NCI-H2107 treated with DMSO at 0.1 percent for 48 hours (cell line): ENCODE results near the gene ANO7.
"Not testable (repeated sequence)": the region's sequence is repeated elsewhere in the genome, so short reads cannot be mapped to it uniquely, and the experiment has no call there.

Experiments used
- DNase-seq: peaks from one replicate; lab custom pipeline; 2025; ENCODE audit not compliant: unreplicated experiment; lab: John Stamatoyannopoulos, UW

The ANO7 gene

GRCh38 chr2:241189093-241189855 lies 797 bp downstream of the ANO7 start:
- DNase-seq: no peak

- no peak for DNase-seq
Measured at GRCh38 chr2:241189856-241190201, 1.4 kb downstream of the ANO7 start.

GRCh38 chr2:241190291-241190981 lies 2.0 kb downstream of the ANO7 start:
- DNase-seq: no peak

GRCh38 chr2:241191081-241191480 lies 2.6 kb downstream of the ANO7 start:
- DNase-seq: no peak

GRCh38 chr2:241193271-241193670 lies 4.8 kb downstream of the ANO7 start:
- no peak for DNase-seq

GRCh38 chr2:241194811-241195210 lies 6.3 kb downstream of the ANO7 start:
- no peak for DNase-seq

- DNase-seq: no peak
Measured at GRCh38 chr2:241195506-241196130, 7.1 kb downstream of the ANO7 start.

GRCh38 chr2:241197246-241197645 lies 8.8 kb downstream of the ANO7 start:
- DNase-seq: not testable (repeated sequence)

- DNase-seq: no peak
Measured at GRCh38 chr2:241197947-241198346, 9.5 kb downstream of the ANO7 start.

- no peak for DNase-seq
Measured at GRCh38 chr2:241198381-241199279, 10.2 kb downstream of the ANO7 start.

- DNase-seq: no peak
Measured at GRCh38 chr2:241199286-241199685, 10.8 kb downstream of the ANO7 start.

GRCh38 chr2:241199897-241200821 lies 11.7 kb downstream of the ANO7 start:
- DNase-seq: no peak

GRCh38 chr2:241200822-241201395 lies 12.4 kb downstream of the ANO7 start:
- DNase-seq: no peak

- DNase-seq: no peak
Measured at GRCh38 chr2:241201445-241202267, 13.2 kb downstream of the ANO7 start.

GRCh38 chr2:241202268-241202585 lies 13.8 kb downstream of the ANO7 start:
- DNase-seq: no peak

- DNase-seq: no peak
Measured at GRCh38 chr2:241202681-241203080, 14.2 kb downstream of the ANO7 start.

GRCh38 chr2:241203218-241204009 lies 14.9 kb downstream of the ANO7 start:
- no peak for DNase-seq

- no peak for DNase-seq
Measured at GRCh38 chr2:241204010-241204384, 15.5 kb downstream of the ANO7 start.
